HG02981 (cell line): Measurements from ENCODE around the gene CLTB.
"Not testable (repeated sequence)": the region's sequence is repeated elsewhere in the genome, so short reads cannot be mapped to it uniquely, and the experiment has no call there.

Source experiments
- ATAC-seq: cut with Tn5 transposase; IDR thresholded peaks from one replicate; pipeline ENCODE4 v1.9.1; 2021; ENCODE audit warnings: mild to moderate bottlenecking, moderate library complexity; ENCODE audit not compliant: unreplicated experiment

Gene CLTB

GRCh38 chr5:176415952-176416924 is at the start of gene CLTB:
Gene CLTB (minus strand): TSS chr5:176416539. CDS start chr5:176416363, 176 bp downstream.
- ATAC-seq = peak; percentile 96

GRCh38 chr5:176463113-176463764 is 46.9 kb upstream of the CLTB start:
- no peak for ATAC-seq

GRCh38 chr5:176461349-176461748 is 45.0 kb upstream of the CLTB start:
- ATAC-seq = no peak

GRCh38 chr5:176458904-176459561 is 42.7 kb upstream of the CLTB start:
- no peak for ATAC-seq

GRCh38 chr5:176454724-176455394 is 38.5 kb upstream of the CLTB start:
- no peak for ATAC-seq

- ATAC-seq = no peak
Measured at GRCh38 chr5:176450077-176450476, 33.7 kb upstream of the CLTB start.

- ATAC-seq = peak; percentile 93
Measured at GRCh38 chr5:176447978-176448608, 31.8 kb upstream of the CLTB start, which contains the start of gene FAF2. Gene FAF2 (plus strand): TSS chr5:176448385. CDS start chr5:176448408, 23 bp downstream.

GRCh38 chr5:176447591-176447977 is 31.2 kb upstream of the CLTB start:
- peak; percentile 21 for ATAC-seq

- ATAC-seq = peak; percentile 1
Measured at GRCh38 chr5:176446884-176447590, 30.7 kb upstream of the CLTB start.

GRCh38 chr5:176446028-176446665 is 29.8 kb upstream of the CLTB start:
- ATAC-seq = no peak

GRCh38 chr5:176444742-176445141 is 28.4 kb upstream of the CLTB start:
- no peak for ATAC-seq

- not testable (repeated sequence) for ATAC-seq
Measured at GRCh38 chr5:176442911-176443310, 26.6 kb upstream of the CLTB start.

GRCh38 chr5:176441921-176442323 is 25.6 kb upstream of the CLTB start:
- no peak for ATAC-seq

- ATAC-seq = no peak
Measured at GRCh38 chr5:176440927-176441706, 24.8 kb upstream of the CLTB start.

- no peak for ATAC-seq
Measured at GRCh38 chr5:176438959-176439757, 22.8 kb upstream of the CLTB start.

- ATAC-seq = no peak
Measured at GRCh38 chr5:176436656-176437055, 20.3 kb upstream of the CLTB start.

GRCh38 chr5:176432707-176433106 is 16.4 kb upstream of the CLTB start:
- ATAC-seq = no peak

- ATAC-seq = no peak
Measured at GRCh38 chr5:176429972-176430371, 13.6 kb upstream of the CLTB start.
